MG63 (cell line): ENCODE measurements around the gene KRT9. TPM values are rescaled to one million over a fixed set of nuclear protein-coding genes. Genes with fewer than 3 reads are reported as not detected.

Experiments
- DNase-seq: peaks from one replicate; pipeline ENCODE4 v3.0.0-alpha.2; 2020
- H3K27me3 ChIP-seq: fragments of 250-450 bp; sonication (Bioruptor Pico); 2 replicates; pipeline ENCODE4 v1.5.1; 2020; ENCODE audit warnings: mild to moderate bottlenecking, moderate library complexity
- H3K36me3 ChIP-seq: fragments of 250-450 bp; sonication (Bioruptor Pico); 2 replicates; pipeline ENCODE4 v1.5.1; 2020; ENCODE audit warnings: mild to moderate bottlenecking, moderate library complexity
- H3K4me3 ChIP-seq: fragments of 250-450 bp; sonication (Bioruptor Pico); 2 replicates; pipeline ENCODE4 v1.5.1; 2020; ENCODE audit warnings: mild to moderate bottlenecking, moderate library complexity
- H3K9me3 ChIP-seq: fragments of 250-450 bp; sonication (Bioruptor Pico); 2 replicates; pipeline ENCODE4 v1.5.1; 2020; ENCODE audit warnings: mild to moderate bottlenecking, moderate library complexity
- total RNA-seq: library from RNA; depleted of rRNA; stranded (reverse); fragments of >200 nt; shearing (Covaris generic); gene quantifications from 2 replicates; pipeline ENCODE4 v1.2.3, GENCODE V29; 2014; ENCODE audit warnings: low replicate concordance

Gene KRT9
- total RNA-seq, 1 experiment from 2014 or later, result not detected

DNA sequence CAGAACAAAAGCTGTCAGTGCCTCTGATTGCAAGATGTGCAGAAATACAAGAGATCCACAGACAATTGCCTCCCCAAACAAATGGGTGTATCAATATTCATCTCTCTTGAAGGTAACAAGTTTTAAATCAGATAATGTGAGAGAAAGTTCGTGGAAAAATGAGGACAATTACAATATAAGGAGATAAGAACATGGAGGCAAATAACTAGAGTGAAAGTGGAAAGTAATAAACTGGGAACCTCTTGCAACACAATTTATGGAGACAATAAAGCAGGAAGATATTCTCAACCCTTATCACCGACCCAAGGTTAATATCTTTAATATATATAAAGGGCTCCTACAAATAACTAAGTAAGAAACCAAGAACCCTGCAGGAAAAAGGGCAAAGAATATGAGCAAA lies 29.5 kb downstream of the KRT9 start:
- no peak overlapping the region for H3K4me3 ChIP-seq
- no peaks in the 10 kb centered on the region for H3K27me3 ChIP-seq
- no peak for DNase-seq
- no peaks in the 10 kb centered on the region for H3K36me3 ChIP-seq
- 0 out of 2 replicates have a peak, but pooled peaks cover 2% of the 10 kb centered on the region for H3K9me3 ChIP-seq

DNA sequence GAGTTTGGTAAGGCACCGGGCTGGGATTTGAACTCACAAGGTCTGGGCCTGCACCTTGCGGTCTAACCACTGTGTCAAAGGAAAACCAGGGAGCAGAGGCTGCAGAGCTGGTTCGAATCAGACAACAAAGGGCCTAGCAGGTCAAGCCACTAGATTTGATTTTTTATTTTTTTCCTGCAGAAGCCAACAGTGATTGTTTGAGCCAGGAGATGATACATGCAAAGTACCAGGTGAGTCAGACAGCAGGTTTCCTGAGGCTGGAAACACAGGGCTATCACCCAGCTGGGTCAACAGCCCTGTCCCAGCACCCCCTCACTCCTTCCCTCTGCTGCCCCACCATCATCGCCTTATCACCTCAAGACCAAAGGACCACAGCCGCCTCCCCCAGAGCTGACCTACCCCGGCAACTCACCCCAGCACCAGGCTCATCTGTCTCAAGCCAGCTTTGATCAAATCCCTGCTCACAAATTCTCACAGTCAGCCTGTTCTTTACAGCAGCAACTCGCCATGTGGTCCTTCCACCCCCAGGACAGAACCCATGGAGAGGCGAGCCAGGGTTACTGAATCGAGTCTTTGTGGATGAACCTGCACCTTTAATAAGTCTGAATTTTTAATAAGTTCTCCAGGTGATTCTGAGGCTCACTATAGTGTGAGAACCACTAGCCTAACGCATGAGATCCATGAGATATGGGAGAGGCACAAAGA lies 30.8 kb downstream of the KRT9 start:
- Histone ChIP-seq H3K9me3 (no peaks in the 10 kb centered on the region), H3K4me3 (no peak overlapping the region), H3K27me3 (no peaks in the 10 kb centered on the region), H3K36me3 (no peaks in the 10 kb centered on the region)
- DNase-seq, result peak; percentile 28

DNA sequence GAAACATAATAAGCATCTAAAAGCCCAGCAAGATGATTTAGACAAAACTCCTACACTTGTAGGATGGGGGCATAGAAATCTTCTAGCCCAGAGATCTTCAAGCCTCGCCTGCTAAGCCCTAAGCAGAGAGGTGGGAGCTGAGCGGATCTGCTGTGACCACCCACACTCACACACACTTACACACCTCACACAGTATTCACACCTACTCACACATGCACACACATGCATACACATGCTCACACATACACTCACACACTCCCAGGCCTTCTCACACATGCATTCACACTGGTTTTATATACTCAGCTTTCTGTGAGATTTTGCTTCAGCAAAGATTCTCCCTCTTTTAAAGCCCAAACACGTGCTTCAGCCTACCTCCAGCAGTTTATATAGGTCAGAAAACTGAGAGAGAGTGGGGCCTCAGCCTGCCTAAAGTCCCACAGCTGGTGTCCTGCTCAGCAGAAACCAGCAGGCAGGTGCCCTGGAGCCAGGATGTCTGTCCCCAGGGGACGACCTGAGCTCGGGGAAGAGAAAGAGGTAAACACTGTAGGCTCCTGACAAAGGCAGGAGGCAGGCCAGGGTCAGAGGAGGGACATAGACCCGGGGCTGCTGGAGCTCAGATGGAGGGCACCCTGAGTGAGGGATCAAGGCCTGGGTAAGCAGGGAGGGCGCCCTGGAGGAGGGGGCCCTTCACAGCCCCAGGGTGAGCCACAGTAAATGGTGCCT lies 31.7 kb downstream of the KRT9 start:
- no peak for DNase-seq
- Histone ChIP-seq H3K9me3 (no peaks in the 10 kb centered on the region), H3K36me3 (no peaks in the 10 kb centered on the region), H3K4me3 (no peak overlapping the region), H3K27me3 (no peaks in the 10 kb centered on the region)

DNA sequence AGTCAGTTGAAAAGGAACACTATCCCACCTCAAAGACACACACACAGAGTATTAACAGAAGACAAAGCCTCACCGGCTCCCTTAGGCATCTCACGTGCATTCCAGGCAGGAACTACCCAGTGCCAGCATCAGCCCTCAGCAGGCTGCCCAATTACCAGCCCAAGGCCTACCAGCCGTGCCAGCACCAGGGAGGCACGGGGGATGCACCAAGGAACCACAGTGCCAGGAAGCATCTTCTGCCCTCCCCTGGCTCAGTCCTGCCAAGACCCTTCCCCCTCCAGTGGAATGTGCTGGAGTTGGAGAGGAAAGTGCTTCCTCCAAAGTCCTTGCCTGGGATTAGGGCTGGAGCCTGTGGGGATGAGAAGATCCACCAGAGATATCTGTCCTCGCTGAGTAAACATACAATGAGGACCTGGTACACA lies 32.8 kb downstream of the KRT9 start:
- Histone ChIP-seq H3K9me3 (no peaks in the 10 kb centered on the region), H3K36me3 (no peaks in the 10 kb centered on the region), H3K27me3 (no peaks in the 10 kb centered on the region), H3K4me3 (no peak overlapping the region)
- DNase-seq, result peak; percentile 99

DNA sequence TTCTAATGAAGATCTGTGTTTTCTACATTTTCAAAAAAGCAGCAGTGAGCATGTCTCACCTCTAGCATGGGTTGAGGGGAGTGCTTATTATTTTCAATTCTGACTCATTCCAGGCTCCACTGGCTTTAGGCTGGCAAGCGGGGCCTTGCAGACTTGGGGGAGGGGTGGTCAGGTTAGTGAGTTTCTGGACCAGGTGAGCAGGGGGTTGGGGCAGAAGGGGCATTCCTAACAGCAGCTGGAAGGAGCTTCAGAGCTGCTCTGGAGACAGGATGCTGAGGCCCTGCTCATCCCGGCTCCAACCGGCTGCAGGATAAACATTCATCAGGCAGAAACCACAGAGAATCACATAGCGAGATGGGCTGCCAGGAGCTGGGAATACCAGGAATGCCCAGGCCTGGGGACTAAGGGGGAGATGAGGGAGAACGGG lies 33.3 kb downstream of the KRT9 start:
- Histone ChIP-seq H3K27me3 (no peaks in the 10 kb centered on the region), H3K36me3 (no peaks in the 10 kb centered on the region), H3K4me3 (no peak overlapping the region), H3K9me3 (no peaks in the 10 kb centered on the region)
- DNase-seq, result peak; percentile 91

DNA sequence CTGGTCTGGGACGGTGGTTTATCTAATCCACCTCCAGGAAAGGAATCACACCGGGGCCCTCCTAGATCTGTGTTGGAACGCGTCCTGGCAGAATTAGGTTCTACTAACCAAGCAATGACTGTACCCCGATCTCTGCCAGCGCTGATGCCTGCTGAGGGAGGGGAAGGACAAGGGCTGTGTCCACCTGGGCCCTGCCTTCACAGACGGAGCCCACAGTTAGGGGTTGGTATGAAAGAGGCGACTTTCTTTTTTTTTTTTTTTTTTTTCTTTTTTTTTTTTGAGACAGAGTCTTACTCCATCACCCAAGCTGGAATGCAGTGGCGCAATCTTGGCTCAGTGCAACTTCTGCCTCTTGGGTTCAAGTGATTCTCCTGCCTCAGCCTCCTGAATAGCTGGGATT lies 33.9 kb downstream of the KRT9 start:
- H3K36me3 ChIP-seq, result no peaks in the 10 kb centered on the region
- no peaks in the 10 kb centered on the region for H3K27me3 ChIP-seq
- DNase-seq, result peak; percentile 91
- H3K9me3 ChIP-seq, result no peaks in the 10 kb centered on the region
- no peak overlapping the region for H3K4me3 ChIP-seq

DNA sequence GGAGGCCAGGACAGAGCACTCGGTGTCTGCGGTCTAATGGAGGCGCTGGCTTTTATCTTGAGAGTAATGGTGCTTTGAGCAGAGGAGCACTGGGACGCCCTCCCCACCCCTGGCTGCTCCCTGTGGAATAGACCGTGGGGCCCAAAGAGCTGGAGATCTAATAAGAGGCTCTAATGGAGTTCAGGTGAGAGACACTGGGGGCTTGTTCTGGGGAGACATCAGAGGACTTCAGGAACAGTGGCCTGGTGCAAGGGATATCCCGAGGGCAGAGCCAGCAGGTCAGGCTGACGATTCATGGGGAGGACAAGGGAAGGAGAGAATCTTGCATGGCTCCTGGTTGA lies 34.3 kb downstream of the KRT9 start:
- H3K4me3 ChIP-seq, result no peak overlapping the region
- H3K27me3 ChIP-seq, result no peaks in the 10 kb centered on the region
- no peak for DNase-seq
- no peaks in the 10 kb centered on the region for H3K36me3 ChIP-seq
- H3K9me3 ChIP-seq, result no peaks in the 10 kb centered on the region

DNA sequence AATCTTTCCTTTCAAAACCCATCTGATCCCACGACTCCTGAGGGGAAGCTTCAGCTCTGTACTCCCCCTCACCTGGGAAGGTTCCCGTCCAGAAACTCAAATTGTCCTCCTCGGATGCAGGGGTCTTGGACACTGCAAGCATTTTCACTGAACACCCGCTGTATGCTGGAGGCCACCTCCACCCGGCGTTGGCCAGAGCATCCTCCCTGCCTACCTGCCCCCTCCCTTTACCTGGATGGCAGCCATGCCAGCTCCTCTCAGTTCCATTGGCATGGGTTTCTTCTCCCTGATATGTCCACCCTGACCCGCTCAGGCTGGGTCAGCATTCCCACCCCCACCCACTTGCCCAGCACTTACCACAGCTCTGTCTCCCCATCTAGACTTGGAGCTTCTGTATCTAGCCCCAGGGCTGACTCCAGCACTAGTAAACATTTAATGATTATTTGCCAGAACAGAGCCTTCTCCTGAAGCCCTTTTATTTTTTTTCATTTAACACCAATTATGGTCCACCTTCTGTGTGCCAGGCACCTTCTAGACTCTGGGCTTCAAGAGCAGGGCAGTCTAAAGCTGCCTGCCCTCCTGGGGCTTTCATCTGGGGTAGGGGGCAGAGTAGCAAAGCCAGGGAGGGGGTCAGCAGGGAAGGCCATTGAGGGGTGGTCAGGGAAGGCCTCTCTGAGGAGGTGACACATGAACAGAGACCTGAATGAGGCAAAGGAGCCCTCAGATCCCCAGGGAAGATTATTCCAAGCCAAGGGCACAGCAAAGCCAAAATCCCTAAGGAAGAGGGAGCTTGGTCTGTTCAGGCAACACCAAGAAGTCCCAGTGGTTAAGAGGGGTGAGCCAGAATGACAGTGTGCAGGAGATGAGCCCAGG lies 34.9 kb downstream of the KRT9 start:
- Histone ChIP-seq H3K27me3 (no peaks in the 10 kb centered on the region), H3K9me3 (no peaks in the 10 kb centered on the region)
- no peak for DNase-seq

DNA sequence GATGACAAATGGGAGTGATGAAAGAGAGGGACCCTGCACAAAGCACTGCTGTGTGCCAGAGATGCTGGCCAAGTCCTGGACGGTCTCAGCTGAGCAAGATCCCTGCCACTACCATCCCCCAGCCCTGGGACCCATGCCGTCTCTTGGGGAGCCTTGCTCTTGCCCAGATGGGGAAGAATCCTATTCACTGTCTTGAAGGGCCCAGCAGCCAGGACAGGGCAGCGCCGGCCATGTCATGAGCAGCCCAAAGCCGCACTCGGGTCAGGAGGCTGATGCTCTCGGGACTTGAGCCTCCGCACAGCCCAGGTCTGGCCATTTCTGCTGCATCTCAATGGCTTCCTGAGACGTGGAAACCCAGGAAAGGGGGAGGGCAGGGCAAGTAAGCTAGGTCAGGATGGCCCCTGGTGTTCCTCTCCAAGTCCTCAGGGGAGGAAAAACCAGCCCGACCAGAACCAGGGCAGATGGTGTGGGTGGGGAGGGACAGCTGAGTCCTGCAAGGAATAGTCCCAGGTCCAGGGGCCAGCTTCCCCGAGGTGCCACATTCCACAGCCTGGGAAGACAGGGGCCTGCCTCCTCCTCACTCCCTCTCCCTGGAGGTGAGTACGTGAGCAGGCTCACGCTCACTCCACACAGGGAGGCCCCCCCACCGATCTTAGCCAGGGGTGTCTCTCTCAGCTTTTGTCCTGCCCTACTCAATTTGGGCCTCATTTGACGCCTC lies 35.9 kb downstream of the KRT9 start:
- H3K9me3 ChIP-seq, result no peaks in the 10 kb centered on the region
- no peak overlapping the region for H3K4me3 ChIP-seq
- no peaks in the 10 kb centered on the region for H3K36me3 ChIP-seq
- no peak for DNase-seq
- no peaks in the 10 kb centered on the region for H3K27me3 ChIP-seq

More for the DNA sequence above, 34.9 kb downstream of the KRT9 start:
- H3K4me3 ChIP-seq, result no peak overlapping the region
- no peaks in the 10 kb centered on the region for H3K36me3 ChIP-seq

DNA sequence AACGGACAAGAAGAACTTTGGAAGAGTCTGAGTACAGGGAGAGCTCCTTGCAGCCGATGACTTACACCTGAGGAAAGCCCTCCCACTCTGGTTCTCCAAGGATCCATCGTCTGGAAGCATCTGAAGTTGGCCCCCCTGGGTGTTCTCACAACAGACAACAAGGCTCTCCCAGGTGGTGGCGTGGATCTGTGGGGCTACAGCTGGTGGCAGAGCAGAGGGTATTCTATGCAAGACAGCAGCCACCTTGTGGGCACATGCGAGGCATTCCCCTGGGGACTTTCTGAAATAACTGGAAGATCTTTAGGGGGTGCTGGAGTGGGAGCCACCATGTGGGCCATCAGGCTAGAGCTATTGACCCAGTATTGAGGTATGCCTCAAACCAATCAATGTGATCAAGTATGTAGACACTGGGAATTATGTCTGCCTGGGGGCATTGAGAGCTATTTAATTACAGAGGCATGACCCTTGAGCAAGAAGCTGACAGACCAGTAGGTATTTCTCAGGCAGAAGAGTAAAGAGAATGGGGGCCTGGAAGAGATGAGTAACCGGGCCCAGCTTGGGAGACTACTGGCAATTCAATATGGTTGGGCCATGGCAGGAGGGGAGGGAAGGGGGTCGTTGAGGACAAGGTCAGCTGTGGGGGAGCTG lies 36.8 kb downstream of the KRT9 start:
- DNase-seq, result no peak
- no peaks in the 10 kb centered on the region for H3K27me3 ChIP-seq
- no peaks in the 10 kb centered on the region for H3K9me3 ChIP-seq
- H3K36me3 ChIP-seq, result no peaks in the 10 kb centered on the region
- no peak overlapping the region for H3K4me3 ChIP-seq

DNA sequence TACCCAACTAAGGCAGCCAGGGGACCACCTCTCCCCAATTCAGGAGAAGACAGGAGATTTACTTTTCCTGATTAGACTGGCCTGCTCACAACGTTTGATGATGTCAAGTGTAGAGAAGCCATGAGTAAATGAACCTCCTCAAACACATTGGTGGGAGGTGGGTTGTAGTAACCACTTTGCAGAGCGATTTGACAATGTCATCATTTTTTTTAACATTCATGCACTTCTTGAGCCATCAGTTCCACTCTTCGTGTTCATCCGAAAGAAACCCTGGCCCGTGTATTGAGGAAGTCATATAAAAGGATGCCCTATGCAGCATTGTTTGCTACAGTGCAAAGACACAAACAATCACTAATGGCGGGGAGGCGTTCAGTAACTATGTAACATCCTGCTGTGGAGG lies 38.2 kb downstream of the KRT9 start:
- H3K4me3 ChIP-seq, result no peak overlapping the region
- no peaks in the 10 kb centered on the region for H3K36me3 ChIP-seq
- no peak for DNase-seq
- no peaks in the 10 kb centered on the region for H3K27me3 ChIP-seq
- no peaks in the 10 kb centered on the region for H3K9me3 ChIP-seq

DNA sequence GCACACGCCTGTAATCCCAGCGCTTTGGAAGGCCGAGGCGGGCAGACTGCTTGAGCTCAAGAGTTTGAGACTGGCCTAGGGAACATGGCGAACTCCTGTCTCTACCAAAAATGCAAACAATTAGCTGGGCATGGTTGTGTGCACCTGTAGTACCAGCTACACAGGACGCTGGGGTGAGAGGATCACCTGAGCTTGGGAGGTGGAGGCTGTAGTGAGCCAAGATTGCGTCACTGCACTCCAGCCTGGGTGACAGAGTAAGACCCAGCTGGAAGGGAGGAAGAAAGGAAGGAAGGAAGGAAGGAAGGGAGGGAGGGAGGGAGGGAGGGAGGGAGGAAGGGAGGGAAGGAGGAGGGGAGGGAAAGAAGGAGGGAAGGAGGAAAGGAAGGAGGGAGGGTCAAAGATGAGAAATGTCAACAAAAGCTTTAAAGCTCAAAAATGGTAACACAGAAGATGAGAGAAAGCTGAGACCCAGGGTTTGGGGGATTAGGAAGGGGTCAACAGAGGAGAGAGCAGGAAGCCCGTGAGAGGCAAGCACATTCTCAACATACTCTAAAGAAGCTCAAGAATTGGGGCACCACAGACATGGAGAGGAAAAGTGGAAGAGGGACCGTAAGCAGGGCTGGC lies 38.8 kb downstream of the KRT9 start:
- Histone ChIP-seq H3K27me3 (no peaks in the 10 kb centered on the region), H3K9me3 (no peaks in the 10 kb centered on the region), H3K4me3 (no peak overlapping the region), H3K36me3 (no peaks in the 10 kb centered on the region)
- DNase-seq, result no peak

DNA sequence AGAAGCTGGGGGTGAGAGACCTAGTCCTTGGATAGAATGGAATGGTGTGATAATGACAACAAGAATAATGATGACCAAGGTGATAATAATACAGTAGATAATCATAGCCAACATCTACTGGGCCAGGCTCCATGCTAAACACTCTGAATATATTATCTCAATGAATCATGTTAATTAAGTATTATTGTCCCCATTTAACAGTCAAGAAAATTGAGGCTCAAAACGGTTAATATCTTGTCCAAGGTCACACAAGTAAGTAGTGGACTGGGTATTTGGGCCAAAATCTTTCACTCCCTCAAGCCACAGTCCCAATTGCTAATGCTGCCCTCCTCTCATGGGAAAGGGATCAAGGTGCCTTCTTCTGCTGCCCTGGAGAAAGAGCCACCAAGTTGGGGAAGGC lies 39.9 kb downstream of the KRT9 start:
- Histone ChIP-seq H3K36me3 (no peaks in the 10 kb centered on the region), H3K4me3 (no peak overlapping the region), H3K27me3 (no peaks in the 10 kb centered on the region), H3K9me3 (no peaks in the 10 kb centered on the region)
- DNase-seq, result no peak

DNA sequence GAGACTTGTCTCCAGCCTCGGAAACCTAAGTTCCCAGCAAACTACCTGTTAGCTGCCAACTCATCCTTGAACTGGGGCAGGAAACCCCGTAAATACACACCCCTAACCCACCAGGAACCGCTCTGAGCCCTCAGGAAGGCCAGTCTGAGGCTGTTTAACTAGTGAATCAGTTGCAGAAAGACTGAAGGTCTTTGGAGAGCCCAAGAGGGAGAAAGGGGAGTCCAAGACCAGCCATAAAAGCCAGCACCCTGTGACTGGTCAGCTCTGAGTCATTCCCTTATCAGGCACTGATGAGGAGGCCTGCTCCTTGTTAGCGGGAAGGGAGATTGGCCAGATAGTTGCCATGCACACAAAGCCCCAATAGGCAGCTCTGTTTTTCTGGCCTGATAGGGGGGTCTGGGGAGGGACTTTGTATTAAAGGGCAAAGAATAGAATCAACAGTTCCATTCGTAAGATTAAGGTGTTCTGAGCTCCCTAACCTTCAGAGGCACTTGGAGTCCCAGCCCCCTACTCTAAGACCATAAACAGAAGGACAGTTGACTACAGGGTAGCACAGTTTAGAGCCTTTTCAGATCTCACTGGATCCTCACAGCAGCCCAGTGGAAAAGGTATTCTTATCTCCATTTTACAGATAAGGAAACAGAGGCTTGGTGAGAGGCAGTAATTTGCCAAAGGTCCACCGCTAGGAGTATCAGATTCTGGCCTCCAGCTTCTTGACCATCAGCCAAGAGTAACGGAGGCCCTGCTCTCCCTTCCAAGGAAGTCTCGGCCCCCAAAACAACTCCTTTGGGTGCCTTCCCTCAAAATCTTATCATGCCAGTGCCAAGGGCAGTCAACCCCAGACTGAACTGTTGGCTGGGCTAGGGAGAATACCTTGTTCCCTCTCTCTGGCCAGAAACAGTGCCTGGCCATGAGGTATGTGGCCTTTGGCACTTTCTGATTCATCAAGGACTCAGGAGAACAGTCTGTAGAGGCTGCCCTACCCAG lies 41.5 kb downstream of the KRT9 start:
- H3K4me3 ChIP-seq, result no peak overlapping the region
- H3K9me3 ChIP-seq, result no peaks in the 10 kb centered on the region
- H3K27me3 ChIP-seq, result no peaks in the 10 kb centered on the region
- peak; percentile 93 for DNase-seq
- H3K36me3 ChIP-seq, result no peaks in the 10 kb centered on the region

DNA sequence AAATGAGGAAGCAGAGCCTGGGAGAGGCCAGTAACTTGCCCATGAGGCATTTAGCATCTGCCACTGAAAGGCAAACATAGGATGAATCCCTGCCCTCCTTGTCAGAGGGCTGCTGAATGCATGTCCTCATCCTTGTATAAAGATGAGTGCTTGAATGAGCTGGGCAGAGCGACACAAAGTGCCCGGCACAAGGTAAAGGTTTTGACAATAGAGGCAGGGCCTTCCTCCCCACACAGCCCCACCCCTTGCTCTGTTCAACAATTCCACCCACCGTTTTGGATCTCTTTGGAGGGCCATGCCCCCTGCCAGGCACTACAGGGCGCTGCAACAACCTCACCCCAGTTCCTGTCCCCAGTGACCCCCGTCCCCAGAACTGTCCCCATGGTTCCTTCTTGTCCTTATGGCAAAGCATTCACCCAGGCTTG lies 42.4 kb downstream of the KRT9 start:
- Histone ChIP-seq H3K36me3 (no peaks in the 10 kb centered on the region), H3K4me3 (no peak overlapping the region), H3K27me3 (no peaks in the 10 kb centered on the region), H3K9me3 (no peaks in the 10 kb centered on the region)
- no peak for DNase-seq
